ENCODE measurements around the gene THSD4.
"Not testable (repeated sequence)": the region's sequence is repeated elsewhere in the genome, so short reads cannot be mapped to it uniquely, and the experiment has no call there.

The THSD4 gene

GRCh38 chr15:71232411-71232810, 117.1 kb downstream of the THSD4 start:
- DNase-seq, result no peak

- no peak for DNase-seq
Observed at GRCh38 chr15:71237456-71238188, 122.4 kb downstream of the THSD4 start.

- no peak for DNase-seq
Observed at GRCh38 chr15:71238926-71239325, 123.7 kb downstream of the THSD4 start.

- DNase-seq, result no peak
Observed at GRCh38 chr15:71239592-71240364, 124.5 kb downstream of the THSD4 start.

GRCh38 chr15:71242292-71242691, 127.0 kb downstream of the THSD4 start:
- no peak for DNase-seq

- no peak for DNase-seq
Observed at GRCh38 chr15:71244250-71244649, 129.0 kb downstream of the THSD4 start.

- no peak for DNase-seq
Observed at GRCh38 chr15:71245588-71245987, 130.3 kb downstream of the THSD4 start.

- DNase-seq, result no peak
Observed at GRCh38 chr15:71248386-71248785, 133.1 kb downstream of the THSD4 start.

- no peak for DNase-seq
Observed at GRCh38 chr15:71249986-71250385, 134.7 kb downstream of the THSD4 start.

- no peak for DNase-seq
Observed at GRCh38 chr15:71250936-71251583, 135.8 kb downstream of the THSD4 start.

- DNase-seq, result no peak
Observed at GRCh38 chr15:71251584-71252043, 136.3 kb downstream of the THSD4 start.

- no peak for DNase-seq
Observed at GRCh38 chr15:71252044-71252739, 136.9 kb downstream of the THSD4 start.

- no peak for DNase-seq
Observed at GRCh38 chr15:71252740-71253047, 137.4 kb downstream of the THSD4 start.

- no peak for DNase-seq
Observed at GRCh38 chr15:71254491-71254890, 139.2 kb downstream of the THSD4 start.

GRCh38 chr15:71256934-71257664, 141.8 kb downstream of the THSD4 start:
- no peak for DNase-seq

- no peak for DNase-seq
Observed at GRCh38 chr15:71259866-71260265, 144.6 kb downstream of the THSD4 start.

- no peak for DNase-seq
Observed at GRCh38 chr15:71261418-71261817, 146.1 kb downstream of the THSD4 start.

GRCh38 chr15:71261909-71262308, 146.6 kb downstream of the THSD4 start:
- DNase-seq, result no peak

GRCh38 chr15:71262599-71262998, 147.3 kb downstream of the THSD4 start:
- no peak for DNase-seq

- DNase-seq, result not testable (repeated sequence)
Observed at GRCh38 chr15:71265606-71266005, 150.3 kb downstream of the THSD4 start.

GRCh38 chr15:71271327-71271726, 156.1 kb downstream of the THSD4 start:
- DNase-seq, result no peak

GRCh38 chr15:71272932-71273331, 157.7 kb downstream of the THSD4 start:
- DNase-seq, result no peak
